HG02938 (cell line): ENCODE results near the gene KANTR.
A peak's percentile ranks its signal among the peaks of the same experiment; 100 is the strongest.

Experiments
- ATAC-seq: cut with Tn5 transposase; IDR thresholded peaks from one replicate; pipeline ENCODE4 v1.9.1; 2021; ENCODE audit warnings: mild to moderate bottlenecking, moderate library complexity; ENCODE audit not compliant: unreplicated experiment

Gene KANTR

GRCh38 chrX:53080628-53081580, 13.0 kb upstream of the KANTR start:
- ATAC-seq: no peak

GRCh38 chrX:53081925-53082772, 11.8 kb upstream of the KANTR start, which contains the start of gene TSPYL2:
Gene TSPYL2, plus strand, starts transcription at chrX:53082367. Its CDS starts 132 bp downstream, at chrX:53082499.
- ATAC-seq: peak; percentile 94

GRCh38 chrX:53082773-53083616, 10.9 kb upstream of the KANTR start:
- ATAC-seq: no peak

DNA sequence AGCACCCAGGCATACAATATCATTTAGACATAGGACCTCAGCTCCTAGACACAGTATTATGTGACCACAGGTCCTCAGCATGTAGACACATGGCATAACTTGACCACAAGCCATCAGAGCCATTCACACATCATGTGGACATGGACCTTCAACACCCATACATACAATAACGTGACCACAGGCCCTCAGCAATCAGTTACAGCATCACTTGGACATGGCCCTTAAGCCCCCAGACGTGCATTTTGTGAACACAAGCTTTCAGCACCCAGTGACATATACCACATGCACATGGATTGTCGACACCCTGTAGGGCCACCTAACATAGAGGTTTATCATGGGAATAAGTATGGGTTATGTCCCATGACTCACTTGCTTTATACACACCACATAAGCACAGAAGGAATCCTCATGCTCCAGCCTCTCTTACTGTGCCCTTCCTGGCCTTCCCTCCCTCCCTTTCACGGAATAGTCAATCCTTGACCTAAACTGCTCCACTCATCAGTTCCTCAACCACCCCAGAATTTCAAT, 9.8 kb upstream of the KANTR start:
- no peak for ATAC-seq

GRCh38 chrX:53084863-53085262, 9.1 kb upstream of the KANTR start:
- ATAC-seq: no peak

- ATAC-seq: no peak
Observed at GRCh38 chrX:53085661-53086229, 8.2 kb upstream of the KANTR start.

DNA sequence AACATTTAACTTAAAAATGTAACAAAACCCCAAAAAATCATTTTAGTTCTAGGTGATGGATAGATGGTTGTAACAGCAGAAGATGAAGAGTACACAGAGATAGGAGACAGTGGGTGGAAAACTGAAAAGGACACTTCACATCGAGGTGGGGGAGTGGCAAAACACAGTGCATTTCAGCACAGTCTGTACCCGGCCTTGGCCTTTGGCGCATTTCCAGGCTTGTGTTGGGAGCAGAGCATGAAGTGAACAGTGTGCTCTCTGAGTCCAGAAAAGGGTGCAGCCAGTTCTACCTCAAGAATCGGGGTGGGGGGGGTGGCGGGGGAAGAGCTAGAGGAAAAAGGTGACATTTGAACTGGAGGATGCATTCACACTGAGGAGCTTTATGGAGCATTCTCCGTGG, 7.5 kb upstream of the KANTR start:
- ATAC-seq: no peak

GRCh38 chrX:53087388-53087831, 6.5 kb upstream of the KANTR start:
- ATAC-seq: no peak

GRCh38 chrX:53088136-53088974, 5.6 kb upstream of the KANTR start:
- no peak for ATAC-seq

- ATAC-seq: no peak
Observed at GRCh38 chrX:53089224-53089842, 4.6 kb upstream of the KANTR start.

GRCh38 chrX:53089925-53090324, 4.0 kb upstream of the KANTR start:
- no peak for ATAC-seq

DNA sequence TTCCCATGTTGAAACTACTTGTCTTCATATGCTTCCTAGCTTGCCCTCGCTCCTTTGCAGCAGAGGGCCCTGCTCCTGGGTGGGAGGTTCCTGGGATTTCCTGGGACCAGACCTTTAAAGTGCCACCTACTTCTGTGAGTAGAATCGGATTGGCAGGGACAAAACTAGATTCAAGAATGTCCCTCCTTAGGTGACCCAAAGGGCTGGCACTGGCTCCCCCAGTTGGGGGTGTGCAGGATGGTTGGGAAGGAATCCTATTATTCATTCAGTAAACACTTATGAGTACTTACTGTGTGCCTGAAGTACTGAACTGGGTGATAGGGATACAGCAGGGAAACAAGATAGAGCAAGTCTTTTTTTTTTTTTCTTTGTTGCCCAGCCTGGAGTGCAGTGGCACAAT, 2.6 kb upstream of the KANTR start:
- ATAC-seq: no peak

DNA sequence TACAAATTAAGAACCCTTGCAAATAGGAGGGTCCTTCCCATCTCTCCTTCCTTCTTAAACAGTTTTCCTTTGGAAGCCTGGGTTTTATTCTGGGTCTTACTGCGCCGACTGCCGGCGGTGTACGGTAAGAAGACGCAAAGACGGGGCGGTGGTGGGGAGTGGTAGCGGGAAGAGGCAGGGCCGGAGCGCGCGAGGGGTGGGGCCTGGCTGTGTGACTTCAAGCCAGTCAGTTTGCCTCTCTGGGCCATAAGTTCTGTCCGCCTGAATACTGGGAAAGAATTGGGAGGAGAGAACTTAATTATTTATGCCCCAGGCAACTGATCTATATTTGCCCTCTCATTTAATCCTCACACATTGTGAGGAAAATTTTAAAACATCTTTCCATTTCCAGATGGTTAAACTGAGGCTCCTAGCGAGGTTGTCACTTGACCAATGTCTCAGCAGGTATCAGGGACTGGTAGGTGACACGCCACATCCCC, 726 bp upstream of the KANTR start:
- ATAC-seq: no peak

DNA sequence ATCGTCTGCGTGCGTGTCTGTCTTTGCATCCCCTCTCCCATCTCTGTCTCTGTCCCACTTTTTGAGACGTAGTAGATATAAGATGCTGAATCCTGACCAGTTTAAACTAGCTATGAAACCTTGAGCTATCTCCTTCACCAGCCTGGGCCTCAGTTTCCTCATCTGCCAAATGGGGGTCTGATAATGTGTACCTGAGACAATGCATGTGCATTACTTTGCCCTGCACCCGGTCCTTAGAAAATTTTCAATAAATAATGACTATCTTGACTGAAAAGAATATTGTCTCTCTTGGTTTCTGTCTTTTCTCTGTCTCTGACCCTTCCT, 602 bp downstream of the KANTR start:
- ATAC-seq: no peak

DNA sequence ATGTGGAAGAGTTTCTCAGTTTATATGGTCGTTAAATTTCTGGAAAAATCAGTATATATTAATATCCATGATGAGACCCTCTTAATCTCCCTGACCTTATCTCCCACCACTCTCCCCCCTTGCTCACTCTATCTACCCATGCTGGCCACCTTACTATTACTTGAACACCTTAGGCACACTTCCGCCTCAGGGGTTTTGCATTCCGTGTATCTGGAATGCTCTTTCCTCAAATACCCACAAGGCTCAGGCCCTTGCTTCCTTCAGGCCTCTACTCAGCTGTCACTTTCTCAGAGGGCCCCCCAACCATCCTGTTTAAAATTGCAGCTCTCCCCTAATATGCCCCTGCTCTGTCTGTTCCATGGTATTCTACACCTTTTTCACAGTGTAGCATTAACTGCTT, 1.9 kb downstream of the KANTR start:
- ATAC-seq: no peak

DNA sequence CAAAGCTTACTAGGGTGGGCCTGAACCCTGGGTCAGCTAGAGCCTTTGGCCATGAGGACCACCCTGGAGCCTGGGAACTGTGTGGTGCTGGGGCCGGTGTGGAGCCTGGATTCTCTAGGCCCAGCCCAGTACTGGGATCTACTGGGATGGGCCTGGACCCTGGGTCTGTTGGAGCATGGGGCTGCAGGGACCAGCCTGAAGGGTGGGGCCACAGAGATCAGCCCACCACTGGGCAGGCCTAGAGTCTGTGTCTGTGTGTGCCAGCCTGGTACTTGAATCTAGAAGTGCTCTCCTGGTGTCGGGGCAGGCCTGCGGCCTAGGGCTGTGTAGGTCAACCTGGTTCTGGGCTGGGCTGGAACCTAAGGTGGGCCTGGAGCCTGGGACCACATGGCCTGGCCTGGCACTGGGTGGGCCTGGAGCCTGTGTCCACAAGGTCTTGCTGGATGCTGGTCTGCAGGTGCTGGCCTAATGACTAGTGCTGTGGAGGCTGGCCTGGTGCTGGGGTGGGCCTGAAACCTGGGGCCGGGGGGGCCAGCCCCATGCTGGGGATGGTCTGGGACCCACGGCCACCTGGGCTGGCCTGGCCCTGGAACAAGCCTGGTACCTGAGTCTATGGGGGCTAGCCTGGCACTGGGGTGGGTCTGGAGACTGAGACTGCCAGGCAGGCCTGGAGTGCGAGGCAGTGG, 21.1 kb downstream of the KANTR start:
- ATAC-seq: no peak

DNA sequence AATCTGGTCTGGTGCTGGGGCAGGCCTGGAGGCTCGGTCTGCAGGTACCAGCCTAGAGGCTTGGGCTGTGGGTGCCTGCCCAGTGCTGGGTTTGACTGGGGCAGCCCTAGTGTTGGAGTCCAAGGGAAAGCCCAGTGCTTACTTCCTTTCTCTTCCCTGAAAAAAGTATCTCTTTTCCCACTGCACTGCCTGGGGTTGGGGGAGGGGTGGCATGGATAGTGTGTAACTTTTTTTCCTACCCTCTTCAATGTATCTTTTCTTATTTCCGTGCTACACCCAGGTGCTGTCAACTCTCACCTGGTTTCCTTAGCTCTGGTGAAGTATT, 21.6 kb downstream of the KANTR start:
- ATAC-seq: no peak

DNA sequence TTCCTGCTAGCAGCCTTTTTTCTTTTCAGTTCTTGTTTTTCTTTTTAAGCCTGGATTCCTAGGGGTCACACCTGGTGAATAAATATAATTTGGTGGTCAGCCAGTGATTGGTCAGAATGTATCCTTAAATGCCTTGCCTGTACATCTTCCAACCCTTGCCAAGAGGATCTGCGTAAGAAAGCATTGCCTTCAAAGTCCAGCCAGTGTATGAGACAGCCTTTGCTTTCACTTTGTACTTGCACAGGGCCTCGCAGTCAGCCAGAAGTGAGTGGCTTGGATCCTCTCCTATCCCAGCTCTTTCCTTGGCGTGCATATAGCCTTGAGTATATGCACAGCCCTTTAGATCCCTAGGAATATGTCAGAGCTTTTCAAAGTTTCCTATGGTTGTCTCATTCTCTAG, 22.2 kb downstream of the KANTR start:
- ATAC-seq: no peak
